Ovary (tissue), 3 donors: ENCODE measurements around the gene SDC4.
"Not testable (repeated sequence)": the region's sequence is repeated elsewhere in the genome, so short reads cannot be mapped to it uniquely, and the experiment has no call there.

ENCODE experiments used
- CTCF ChIP-seq, 3 donors: fragments of 450-650 bp in 2 of 3; fragments of 200-600 bp in 1 of 3; IDR thresholded peaks; one replicate each; pipeline versions ENCODE4 v1.5.1 to v1.8.0; 2016 to 2022; ENCODE audit warnings: antibody characterized with exemption in 3 of 3, mild to moderate bottlenecking in 1 of 3
- EP300 ChIP-seq: sonication (generic); formaldehyde crosslinking; IDR thresholded peaks from one replicate; pipeline ENCODE4 v1.6.1; 2017; ENCODE audit warnings: antibody characterized with exemption
- donor health status: DM: no; HTN: no; CAD: no.

DNA sequence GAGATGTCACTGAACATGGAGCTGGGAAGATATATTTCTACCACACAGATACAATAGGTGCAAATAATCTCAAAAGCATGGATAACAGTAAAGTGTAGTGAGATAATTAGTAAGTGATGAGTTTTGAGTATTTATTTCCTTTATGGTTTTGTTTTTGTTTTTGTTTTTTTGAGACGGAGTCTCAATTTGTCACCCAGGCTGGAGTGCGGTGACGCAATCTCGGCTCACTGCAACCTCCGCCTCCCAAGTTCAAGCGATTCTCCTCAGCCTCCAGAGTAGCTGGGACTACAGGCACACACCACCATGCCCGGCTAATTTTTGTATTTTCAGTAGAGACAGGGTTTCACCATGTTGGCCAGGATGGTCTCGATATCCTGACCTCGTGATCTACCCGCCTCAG lies 2.6 kb upstream of the SDC4 start:
- TF ChIP-seq CTCF (IDR thresholded peaks at IDR 0.05); EP300: not testable (repeated sequence)
